Endothelial cell of umbilical vein (primary cell): ENCODE data around the gene WFIKKN1. TPM values are rescaled to one million over a fixed set of nuclear protein-coding genes. Genes with fewer than 3 reads are reported as not detected.

ENCODE experiments used
- BruUV-seq: library from RNA; stranded (reverse); fragments of 400-500 nt; replicated peaks from 2 replicates; lab custom pipeline; 2021; lab: Mats Ljungman, UMichigan
- CTCF ChIA-PET: fragments of 300-600, 350-600 bp; sonication (Branson Sonifier 250); formaldehyde crosslinking; loops from one replicate; lab custom pipeline; 2021; ENCODE audit warnings: antibody characterized with exemption, inconsistent platforms; lab: Charles Lee
- POLR2A ChIA-PET: fragments of 300-600, 350-600 bp; sonication (Branson Sonifier 250); formaldehyde crosslinking; loops from one replicate; lab custom pipeline; 2021; ENCODE audit warnings: antibody characterized with exemption, inconsistent platforms; lab: Charles Lee
- DNase-seq: peaks from one replicate; pipeline ENCODE4 v3.0.0-alpha.2; 2011; ENCODE audit warnings: low read depth, low spot score
- FAIRE-seq: peaks from 2 replicates; lab custom pipeline; 2011; peaks lifted over from hg19 to GRCh38; lab: Jason Lieb, UNC
- H2AFZ ChIP-seq: 2 replicates; pipeline ENCODE4 v1.6.0; 2012; ENCODE audit warnings: low read depth, low read length, control low read depth, inconsistent platforms
- H3K27ac ChIP-seq: 2 replicates; pipeline ENCODE4 v1.5.1; 2011; ENCODE audit warnings: low read depth, mild to moderate bottlenecking, control low read depth, low read length, moderate library complexity; ENCODE audit not compliant: insufficient read depth
- H3K27me3 ChIP-seq, 2 experiments: 2 replicates each; pipeline versions ENCODE4 v1.6.0 to v1.6.1; 2011; ENCODE audit warnings: low read length in 2 of 2, mixed read lengths in 1 of 2; ENCODE audit not compliant: control insufficient read depth in 2 of 2, insufficient read depth in 2 of 2
- H3K36me3 ChIP-seq, 2 experiments: 2 replicates in 1 of 2; 3 replicates in 1 of 2; pipeline ENCODE4 v1.5.1; 2011; ENCODE audit warnings: low read length in 2 of 2, mild to moderate bottlenecking in 1 of 2, moderate library complexity in 1 of 2; ENCODE audit not compliant: control insufficient read depth in 2 of 2, insufficient read depth in 2 of 2; ENCODE audit errors: extremely low read depth in 1 of 2
- H3K4me1 ChIP-seq: 3 replicates; pipeline ENCODE4 v1.5.1; 2011; ENCODE audit warnings: mild to moderate bottlenecking, low read length; ENCODE audit not compliant: control insufficient read depth, insufficient read depth; ENCODE audit errors: extremely low read depth
- H3K4me2 ChIP-seq: 2 replicates; pipeline ENCODE4 v1.6.1; 2011; ENCODE audit warnings: low read length, control low read depth, mixed read lengths; ENCODE audit not compliant: insufficient read depth
- H3K4me3 ChIP-seq, 3 experiments: fragments of 200-600 bp in 1 of 3; sonication (generic), shearing (Covaris generic) in 1 of 3; replicated peaks in 1 of 3; 2 replicates each; pipeline ENCODE4 v1.5.1; 2011 to 2016; ENCODE audit warnings: control low read depth in 3 of 3, low read length in 3 of 3, mild to moderate bottlenecking in 2 of 3, inconsistent platforms in 1 of 3, low read depth in 1 of 3, moderate library complexity in 1 of 3; ENCODE audit not compliant: insufficient read depth in 1 of 3
- H3K79me2 ChIP-seq: 2 replicates; pipeline ENCODE4 v1.6.0; 2012; ENCODE audit warnings: low read length, inconsistent platforms; ENCODE audit not compliant: control insufficient read depth, insufficient read depth
- H3K9ac ChIP-seq: replicated peaks from 2 replicates; pipeline ENCODE3; 2011; ENCODE audit warnings: low read length, control low read depth; ENCODE audit not compliant: insufficient read depth; ENCODE audit errors: extremely low read depth
- H3K9me1 ChIP-seq: replicated peaks from 3 replicates; pipeline ENCODE4 v1.6.0; 2011; ENCODE audit warnings: mild to moderate bottlenecking, low read length; ENCODE audit not compliant: control insufficient read depth, insufficient read depth; ENCODE audit errors: extremely low read depth
- H3K9me3 ChIP-seq: replicated peaks from 2 replicates; pipeline ENCODE4 v1.5.1; 2012; ENCODE audit warnings: low read length, inconsistent platforms; ENCODE audit not compliant: control insufficient read depth, insufficient read depth
- H4K20me1 ChIP-seq: replicated peaks from 2 replicates; pipeline ENCODE3; 2011; ENCODE audit warnings: mild to moderate bottlenecking, low read length; ENCODE audit not compliant: control insufficient read depth, insufficient read depth; ENCODE audit errors: extremely low read depth
- CTCF ChIP-seq, 2 donors: IDR thresholded peaks; 1 replicate in 1 of 2; 2 replicates in 1 of 2; pipeline ENCODE4 v1.5.1; 2011; ENCODE audit warnings: low read length in 2 of 2, mild to moderate bottlenecking in 2 of 2, moderate library complexity in 2 of 2, control low read depth in 1 of 2, inconsistent platforms in 1 of 2, low read depth in 1 of 2; ENCODE audit not compliant: insufficient read depth in 1 of 2; ENCODE audit errors: extremely low read depth in 1 of 2
- EZH2 ChIP-seq: IDR thresholded peaks from 2 replicates; pipeline ENCODE4 v1.6.1; 2012; ENCODE audit warnings: borderline replicate concordance, low read depth, mild to moderate bottlenecking, moderate library complexity, low read length, inconsistent platforms; ENCODE audit not compliant: severe bottlenecking
- FOS ChIP-seq: IDR thresholded peaks from 2 replicates; pipeline ENCODE4 v1.6.1; 2011; ENCODE audit warnings: mild to moderate bottlenecking, low read length, moderate library complexity, borderline replicate concordance; ENCODE audit not compliant: insufficient read depth
- GATA2 ChIP-seq: IDR thresholded peaks from 2 replicates; pipeline ENCODE4 v1.7.0; 2011; ENCODE audit warnings: low read depth, mild to moderate bottlenecking, moderate library complexity, mixed read lengths, low read length; ENCODE audit not compliant: insufficient read length, insufficient read depth
- JUN ChIP-seq: IDR thresholded peaks from 2 replicates; pipeline ENCODE4 v1.6.1; 2011; ENCODE audit warnings: borderline replicate concordance, low read depth; ENCODE audit not compliant: insufficient read length, insufficient read depth
- MAX ChIP-seq: IDR thresholded peaks from 2 replicates; pipeline ENCODE4 v1.6.1; 2011; ENCODE audit not compliant: insufficient read depth, insufficient read length
- MYC ChIP-seq: IDR thresholded peaks from one replicate; pipeline ENCODE4 v1.6.1; 2011; ENCODE audit warnings: mild to moderate bottlenecking, low read depth, low read length
- POLR2A ChIP-seq: IDR thresholded peaks from 2 replicates; pipeline ENCODE4 v1.6.1; 2012; ENCODE audit warnings: low read depth, mild to moderate bottlenecking, control low read depth, low read length
- POLR2AphosphoS5 ChIP-seq: IDR thresholded peaks from 2 replicates; pipeline ENCODE4 v1.6.1; 2012; ENCODE audit warnings: low read depth, mild to moderate bottlenecking, control low read depth, low read length, moderate library complexity; ENCODE audit not compliant: insufficient read depth
- dilution Hi-C: fragments of 300-500 bp; cut with MboI; formaldehyde crosslinking; loops from one replicate; pipeline ENCODE4 v1.15.0; 2019; ENCODE audit warnings: low sequenced_read_pairs; ENCODE audit not compliant: extremely low pct_ligation_motif_present
- intact Hi-C: fragments of 100-400 bp; cut with micrococcal nuclease; formaldehyde crosslinking; loops from one replicate; pipeline ENCODE4 v1.10.0; 2022
- polyA plus RNA-seq, 4 experiments: library from polyadenylated mRNA; depleted of rRNA in 3 of 4; stranded (reverse) in 3 of 4; unstranded in 1 of 4; fragments of >200 nt; gene quantifications; 2 replicates each; pipeline versions ENCODE4 v1.2.1 to v1.2.3, GENCODE V29; 2011 to 2012; ENCODE audit warnings: missing spikeins in 1 of 4
- total RNA-seq: library from RNA; stranded (reverse); gene quantifications from 2 replicates; pipeline ENCODE4 v1.2.3, GENCODE V29; 2021

The WFIKKN1 gene
- total and polyA plus RNA-seq, 2 donors (not counting 3 experiments of a cell fraction or from before 2014, with no cell fraction given) = 0.06 to 0.40 TPM

- Histone ChIP-seq H3K4me2 (peak overlapping the region; percentile 53), H3K9ac (peak overlapping the region; percentile 64), H3K36me3 (peaks cover 0 to 3% of the 10 kb centered on the region in 2 experiments), H3K27me3 (no peaks in the 10 kb centered on the region), H3K9me1 (no peaks in the 10 kb centered on the region), H3K9me3 (no peaks in the 10 kb centered on the region), H3K79me2 (peaks cover 27% of the 10 kb centered on the region), H3K27ac (no peak overlapping the region), H2AFZ (no peak overlapping the region), H4K20me1 (no peaks in the 10 kb centered on the region), H3K4me3 (peak overlapping the region; percentile 20 to 79 (median 44)), H3K4me1 (peaks cover 16% of the 10 kb centered on the region)
- intact Hi-C loops (no loop called here), dilution Hi-C loops (no loop called here)
- DNase-seq (no peak), FAIRE-seq (no peak)
- BruUV-seq = no TSS peak
- TF ChIP-seq POLR2A (no peak), MAX (no peak), EZH2 (no peak), CTCF (IDR thresholded peaks at IDR 0.05; ENCODE audit: extremely low read depth in 1 of 2, insufficient read depth in 1 of 2, low read depth in 1 of 2, low read length in 2 of 2) (no peak), MYC (no peak), GATA2 (no peak), JUN (no peak), FOS (no peak), POLR2AphosphoS5 (no peak)
- ChIA-PET CTCF (interaction anchor here (0.7 to 1.2 kb wide), 10 partner anchors 10 to 68 kb away, joined by 3 to 8 read pairs (median 3); partner anchors contain the start of gene METTL26), POLR2A (no interaction called here)
Measured at GRCh38 chr16:590815-591200, 40.0 kb upstream of the WFIKKN1 start.
